Measurements from ENCODE around the gene MUL1.

MUL1 gene

DNA sequence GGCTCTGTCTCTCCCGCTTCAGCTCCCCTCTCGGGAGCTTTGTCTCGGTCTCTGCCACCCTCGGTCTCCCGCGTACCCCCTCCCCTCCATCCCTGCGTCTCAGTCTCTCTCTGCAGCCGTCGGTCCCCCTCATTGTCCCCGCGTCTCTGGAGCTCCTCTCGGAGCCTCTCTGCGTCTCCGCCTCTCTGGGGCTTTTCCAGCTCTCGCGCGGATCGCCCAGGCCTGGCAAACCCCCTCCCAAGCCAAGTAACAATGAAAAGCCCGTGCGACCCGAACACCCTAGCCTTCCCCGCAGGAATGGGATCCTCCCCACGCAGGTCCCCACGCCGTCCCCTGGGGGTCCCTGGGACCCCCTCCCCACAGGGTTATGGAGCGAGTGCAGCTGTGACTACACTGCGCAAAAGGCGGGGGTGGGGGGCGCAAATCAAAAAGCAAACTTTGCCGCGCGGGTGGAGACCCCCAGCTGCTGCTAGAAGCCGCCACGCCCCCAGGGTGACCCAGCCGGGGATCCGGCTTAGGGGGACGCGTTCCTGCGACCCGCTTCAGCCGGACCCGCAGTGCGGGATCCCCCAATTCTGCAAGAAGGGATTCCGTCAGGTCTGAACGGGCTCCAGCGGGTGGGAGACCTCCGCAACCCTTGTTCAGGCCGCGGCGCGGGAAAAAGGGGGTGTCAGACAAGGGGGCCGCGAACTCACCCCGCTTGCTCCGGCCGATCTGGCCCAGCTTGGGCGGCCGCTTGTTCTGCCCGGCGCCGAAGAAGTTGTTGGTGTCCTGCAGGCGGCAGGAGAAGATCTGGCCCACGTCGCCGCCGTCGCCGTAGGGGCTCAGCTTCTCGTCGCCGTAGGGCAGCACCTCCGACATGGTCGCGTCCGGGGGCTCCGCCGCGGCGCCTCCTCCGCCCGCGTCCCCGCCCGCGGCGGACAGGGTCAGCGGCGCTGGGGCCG is 23.2 kb downstream of the MUL1 start:
- DNase-seq, result no peak

DNA sequence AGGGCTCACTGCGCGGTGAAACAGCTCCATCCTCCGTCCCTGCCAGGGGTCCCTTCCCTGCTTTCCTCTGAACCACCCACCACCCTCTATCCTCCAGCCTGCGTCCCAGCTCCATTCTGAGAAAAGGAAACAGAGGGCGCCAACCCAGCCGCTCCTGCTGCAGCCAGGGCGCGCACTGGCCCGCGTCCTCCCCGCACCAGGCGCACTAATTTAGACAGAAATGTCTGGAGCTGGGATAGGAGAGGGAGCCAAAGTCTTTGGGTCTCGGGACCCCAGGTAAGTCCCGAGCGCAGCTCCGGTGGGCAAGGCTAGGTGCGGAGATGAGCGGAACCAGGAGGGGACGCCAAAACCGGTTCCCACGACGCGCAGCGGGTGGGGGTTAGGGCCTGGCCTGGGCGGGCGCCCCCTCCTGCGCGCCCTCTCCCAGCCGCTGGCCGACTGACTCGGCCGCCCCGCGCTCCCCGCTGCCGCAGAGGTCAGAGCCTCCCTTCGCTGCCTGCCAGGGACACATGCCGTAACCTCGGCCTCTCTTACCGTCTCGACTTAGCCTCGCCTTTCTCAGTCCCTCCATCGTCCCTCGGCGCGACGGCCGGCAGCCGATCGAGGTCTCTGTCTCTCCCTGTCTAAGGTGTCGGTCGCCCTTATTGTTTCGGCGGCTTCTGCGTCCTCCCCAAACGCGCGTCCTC is 24.0 kb downstream of the MUL1 start:
- DNase-seq, result peak; percentile 27

DNA sequence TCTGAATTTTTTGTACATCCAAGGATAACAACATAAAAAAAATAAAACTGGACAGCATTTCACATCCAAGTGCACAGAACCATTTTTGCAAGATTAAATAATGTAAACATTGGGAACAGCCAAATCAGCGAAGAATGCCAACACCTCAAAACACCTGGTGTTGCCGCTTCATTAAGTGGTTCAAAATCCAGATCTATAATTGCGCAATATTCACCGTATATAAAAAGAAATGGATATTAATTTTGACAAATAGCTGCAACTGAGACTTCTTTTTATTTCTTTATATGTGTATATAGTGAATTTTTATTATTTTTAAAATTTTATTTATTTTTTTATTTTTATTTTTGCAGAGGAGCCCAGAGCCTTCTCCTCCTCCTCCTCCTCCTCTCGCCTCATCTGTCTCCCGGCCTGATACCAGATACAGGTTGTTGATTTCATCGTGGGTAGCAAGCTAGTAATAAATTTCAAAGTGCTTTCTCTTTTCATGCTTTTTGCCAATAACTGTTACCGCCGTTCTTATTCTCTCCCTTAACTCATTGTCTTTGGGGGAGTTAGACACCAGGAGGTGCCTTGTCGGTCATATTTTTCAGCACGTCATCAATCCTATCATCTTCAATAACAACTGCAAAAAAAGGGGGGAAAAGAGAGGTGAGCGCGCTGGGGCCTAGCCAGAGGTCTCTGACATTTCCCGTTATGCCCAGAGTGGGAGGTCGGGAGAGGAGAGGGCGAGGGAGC is 24.7 kb downstream of the MUL1 start:
- DNase-seq, result no peak

DNA sequence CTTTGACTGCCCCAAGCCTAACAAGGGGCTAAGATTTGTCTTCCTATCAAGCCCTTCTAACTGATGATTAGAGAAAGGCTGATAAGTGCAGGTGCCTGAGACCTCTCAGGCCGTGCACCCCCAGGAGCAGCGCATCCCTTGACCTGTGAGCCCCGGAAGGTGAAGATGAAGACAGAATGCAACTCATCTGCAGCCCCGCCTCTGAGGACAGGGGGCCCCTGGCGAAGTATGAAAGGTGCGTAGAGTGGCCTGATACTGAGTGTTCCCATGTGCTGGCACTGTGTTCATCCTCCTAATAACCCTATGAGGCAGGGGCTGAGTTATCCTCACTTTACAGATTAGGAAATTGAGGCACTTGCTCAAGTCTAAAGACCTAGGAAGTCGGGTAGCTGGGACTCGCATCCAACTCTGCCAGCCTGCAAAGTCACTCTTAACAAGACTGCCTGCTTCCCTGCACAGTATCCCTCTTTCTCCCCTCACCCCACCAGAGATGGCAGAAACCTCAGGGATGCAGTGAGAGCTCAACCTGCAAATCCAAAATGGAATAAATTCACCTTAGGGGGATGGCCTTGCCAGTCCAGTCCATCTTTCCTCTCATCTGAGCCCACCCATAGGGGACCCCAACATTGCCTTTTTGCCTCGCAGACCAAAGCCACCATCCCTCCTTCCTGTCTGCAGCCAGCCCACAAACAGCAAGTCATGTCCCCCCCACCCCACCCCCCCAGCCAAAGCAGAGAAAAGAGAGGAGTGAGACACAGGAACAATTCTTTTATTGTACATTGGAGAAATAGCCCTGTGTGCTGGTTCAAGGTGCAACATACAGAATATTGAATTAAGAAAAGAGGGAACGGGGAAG is 26.1 kb downstream of the MUL1 start:
- DNase-seq, result no peak

DNA sequence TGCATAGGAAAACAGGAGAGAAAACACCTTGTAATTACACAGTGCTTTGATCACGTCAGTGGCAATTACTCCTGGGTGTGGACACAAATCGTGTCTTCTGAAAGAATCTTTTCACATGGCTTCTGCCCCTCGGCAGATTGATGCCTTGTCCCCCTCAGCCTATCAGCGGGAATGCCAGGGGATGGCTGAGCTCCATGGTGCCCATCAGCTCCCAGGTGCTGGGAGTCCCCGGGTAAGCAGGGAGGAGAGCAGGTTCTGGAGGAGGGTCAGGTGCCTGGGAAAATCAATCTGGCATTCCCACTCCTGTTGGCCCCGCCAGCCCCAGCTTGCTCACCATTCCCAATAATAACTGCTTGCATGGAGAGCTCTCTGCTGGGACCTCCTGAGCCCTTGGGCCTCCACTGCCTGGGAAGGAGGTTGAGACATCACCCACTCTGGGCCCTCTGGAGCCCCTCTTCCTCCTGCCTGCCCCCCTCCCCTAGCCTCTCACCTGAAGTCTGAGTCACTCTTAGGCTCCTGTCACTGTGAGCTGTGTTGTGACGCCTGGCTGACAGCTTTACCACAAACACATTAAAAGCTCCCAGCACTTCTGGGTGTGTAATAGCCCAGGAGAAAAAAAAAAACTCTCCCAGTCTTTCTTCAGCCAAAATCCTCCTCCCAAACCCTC is 26.9 kb downstream of the MUL1 start:
- DNase-seq, result no peak

DNA sequence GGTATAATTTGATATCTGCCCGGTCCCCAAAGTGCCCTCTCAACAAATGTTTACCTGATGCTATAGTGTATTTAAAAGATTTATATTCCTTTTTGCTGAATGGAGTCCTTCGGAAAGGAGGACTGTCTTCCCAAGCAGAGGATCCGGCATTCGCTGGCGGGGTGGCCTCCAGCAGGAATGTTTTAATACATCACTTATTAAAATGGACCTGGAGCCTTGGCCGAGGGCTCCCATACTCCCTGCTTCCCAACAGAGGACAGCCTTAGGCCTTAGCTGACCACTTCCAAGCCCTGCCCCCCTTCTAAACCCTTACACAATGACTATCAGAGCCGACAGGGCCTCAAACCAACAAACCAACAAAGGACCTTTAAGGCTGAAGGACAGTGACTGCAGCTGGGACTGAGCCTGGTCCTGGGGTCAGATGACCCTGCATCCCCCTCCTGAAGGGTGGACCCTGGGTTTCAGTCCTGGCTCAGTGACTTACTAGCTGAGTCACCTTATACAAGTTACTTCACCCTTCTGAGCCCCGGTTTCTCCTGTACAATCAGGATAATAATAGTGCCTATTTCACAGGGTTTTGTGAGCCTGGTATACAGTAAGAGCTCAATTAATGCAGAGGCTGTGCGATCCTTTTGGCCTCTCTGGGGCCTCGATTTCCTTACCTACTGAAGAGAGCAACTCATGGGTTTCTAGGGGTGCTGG is 27.6 kb downstream of the MUL1 start:
- DNase-seq, result no peak

DNA sequence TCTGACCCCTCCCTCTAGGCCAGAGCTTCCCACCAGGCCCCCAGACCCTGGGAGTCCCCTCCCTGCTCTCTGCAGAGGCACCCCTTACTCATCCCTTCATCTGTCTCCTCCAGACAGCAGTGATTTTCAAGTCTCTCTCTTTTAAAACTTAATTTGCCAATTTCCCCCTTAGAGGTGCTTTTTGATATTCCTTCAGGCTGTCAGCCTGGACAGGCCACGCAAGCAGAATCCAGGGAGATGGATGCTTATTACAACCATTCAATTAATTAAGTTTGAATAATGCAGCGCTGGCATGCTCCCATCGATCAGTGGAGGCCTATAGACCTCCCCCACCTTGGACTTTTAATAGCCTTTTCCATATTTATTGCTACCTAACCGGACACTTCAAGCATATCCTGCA is 28.1 kb downstream of the MUL1 start:
- DNase-seq, result no peak

DNA sequence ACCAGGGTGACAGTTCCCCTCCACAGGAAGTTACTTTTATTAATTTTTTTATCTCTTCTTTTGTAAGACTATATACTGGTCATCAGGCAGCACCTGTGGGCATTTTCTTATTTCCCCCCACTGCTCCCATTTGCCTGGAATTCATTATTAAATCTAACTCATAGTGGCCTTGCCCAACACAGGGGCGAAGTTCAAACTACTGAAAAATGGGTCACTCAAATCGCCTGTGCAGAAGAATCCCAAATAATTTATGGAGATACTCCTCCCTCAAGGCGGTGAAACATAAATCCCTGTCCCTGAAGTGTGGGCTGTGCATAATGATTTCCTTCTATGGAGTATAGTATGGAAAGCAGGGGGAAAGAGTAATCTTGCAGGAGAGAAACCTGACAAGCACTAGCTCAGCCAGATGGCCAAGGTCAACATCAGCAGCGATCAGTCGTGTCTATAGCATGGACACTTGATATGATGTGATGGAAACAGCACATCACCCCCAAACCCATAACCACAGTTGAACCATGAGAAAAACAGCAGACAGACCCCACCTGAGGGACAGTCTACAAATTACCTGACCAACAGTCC is 29.8 kb downstream of the MUL1 start:
- no peak for DNase-seq

DNA sequence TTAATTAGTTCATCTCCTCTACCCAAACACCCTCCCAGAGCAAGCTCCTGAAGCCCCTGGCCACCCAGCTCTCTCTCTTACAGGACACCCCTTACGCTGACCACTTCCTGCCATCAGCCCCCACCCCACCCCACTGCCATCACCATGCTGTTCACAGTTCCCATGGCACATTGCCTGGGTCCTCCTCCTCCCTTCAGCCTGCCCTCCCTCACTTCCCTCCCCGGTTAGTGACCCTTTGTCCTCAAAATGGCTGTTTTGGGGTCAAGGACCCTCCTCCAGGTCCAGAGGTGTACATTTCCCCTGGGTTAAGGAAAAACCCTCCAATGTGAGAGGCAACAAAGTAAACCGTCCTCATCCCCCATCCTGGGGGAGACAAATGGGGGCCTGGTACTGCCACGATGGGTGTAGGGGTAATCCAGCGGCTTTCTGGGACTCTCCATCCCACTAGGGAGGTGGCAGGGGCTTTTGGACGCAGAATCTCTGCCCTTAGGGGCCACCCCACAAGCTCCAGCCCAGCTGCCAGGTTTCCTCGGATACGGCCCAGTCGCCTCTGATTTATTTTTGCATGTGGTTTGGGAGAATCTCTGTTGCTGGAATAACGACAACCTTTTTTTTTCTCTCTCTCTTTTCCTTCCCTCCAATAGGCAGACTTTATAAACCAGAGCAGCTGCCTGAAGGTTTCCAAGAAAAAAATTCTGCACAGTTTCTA is 30.4 kb downstream of the MUL1 start:
- no peak for DNase-seq

DNA sequence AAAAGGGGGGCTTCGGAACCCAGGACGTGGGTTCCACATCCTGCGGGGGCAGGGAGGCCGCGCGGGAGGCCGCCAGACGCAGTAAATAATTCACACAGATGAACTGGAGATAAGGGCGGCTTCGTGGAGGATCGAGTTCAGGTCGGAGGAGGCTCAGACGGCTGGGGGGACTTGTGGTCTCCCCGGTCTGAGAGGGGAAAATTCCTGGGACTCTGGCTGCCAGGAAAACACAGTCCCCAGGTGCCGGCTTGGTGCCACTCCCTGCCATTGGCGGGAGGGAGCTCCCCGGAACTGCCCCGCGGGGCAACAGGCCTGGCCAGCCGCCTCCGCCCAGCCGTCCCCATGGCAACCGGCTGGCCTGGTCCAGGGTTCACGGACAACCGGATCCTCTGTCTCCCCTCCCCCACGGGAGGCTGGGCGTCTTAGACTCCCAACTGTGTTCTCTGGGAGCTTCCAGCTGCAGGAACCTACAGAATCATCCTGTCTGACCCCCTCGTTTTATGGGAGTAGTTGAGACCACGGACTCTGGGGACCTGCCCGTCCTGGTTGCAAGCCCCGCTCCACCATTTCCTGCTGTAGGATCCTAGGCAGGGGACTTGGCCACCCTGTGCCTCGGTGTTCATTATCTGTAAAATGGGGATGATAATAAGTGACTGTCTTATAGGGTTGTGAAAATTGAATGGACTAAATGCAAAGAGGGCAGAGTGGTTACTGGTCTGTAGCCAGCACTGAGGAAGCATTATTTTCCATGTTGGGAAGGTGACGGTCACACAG is 31.5 kb downstream of the MUL1 start:
- DNase-seq, result no peak

DNA sequence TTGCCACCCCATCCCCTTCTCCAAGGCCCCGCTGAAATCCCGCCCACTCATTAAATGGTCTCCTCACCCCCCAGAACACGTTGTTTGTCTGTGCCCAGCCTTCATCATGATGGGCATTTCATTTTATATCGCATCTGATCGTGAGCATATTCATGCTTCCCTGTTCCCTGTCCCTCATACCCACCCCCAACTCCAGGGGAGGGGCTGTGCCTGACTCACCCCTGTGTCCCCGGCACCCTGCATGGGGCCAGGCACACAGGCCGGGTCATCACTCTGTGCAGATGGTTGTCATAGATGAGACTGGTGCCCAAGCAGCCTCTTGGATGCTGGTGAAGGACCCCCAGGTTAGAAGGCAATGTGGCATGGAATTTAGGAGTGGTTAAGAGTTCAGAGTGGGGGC is 33.0 kb downstream of the MUL1 start:
- no peak for DNase-seq

DNA sequence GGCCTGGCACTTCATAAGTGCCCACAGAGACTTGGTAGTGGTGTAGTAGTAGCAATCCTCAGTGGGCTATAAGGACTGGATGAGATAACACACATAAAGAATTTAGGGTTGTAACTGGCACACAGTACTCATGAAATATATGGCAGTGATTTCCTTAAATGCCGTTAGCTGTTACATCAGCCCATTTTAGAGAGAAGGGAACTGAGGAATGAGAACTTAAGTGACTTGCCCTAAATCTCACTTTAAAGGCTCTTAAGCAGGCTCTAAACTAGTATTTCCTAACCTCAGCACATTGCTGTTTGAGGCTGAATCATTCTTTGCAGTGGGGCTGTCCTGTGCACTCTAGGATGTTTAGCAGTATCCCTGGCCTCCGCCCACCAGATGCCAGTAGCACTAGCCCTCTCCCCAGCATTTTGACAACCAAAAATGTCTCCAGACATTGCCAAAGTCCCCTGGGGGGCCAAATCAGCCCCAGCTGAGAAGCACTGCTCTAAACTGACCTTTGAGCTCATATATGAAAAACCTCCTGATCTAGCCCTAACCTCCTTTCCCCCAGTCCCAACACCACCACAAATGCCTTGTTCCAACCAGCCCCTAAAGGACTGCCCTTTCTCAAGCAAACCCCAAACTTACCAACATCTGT is 33.5 kb downstream of the MUL1 start:
- DNase-seq, result no peak

DNA sequence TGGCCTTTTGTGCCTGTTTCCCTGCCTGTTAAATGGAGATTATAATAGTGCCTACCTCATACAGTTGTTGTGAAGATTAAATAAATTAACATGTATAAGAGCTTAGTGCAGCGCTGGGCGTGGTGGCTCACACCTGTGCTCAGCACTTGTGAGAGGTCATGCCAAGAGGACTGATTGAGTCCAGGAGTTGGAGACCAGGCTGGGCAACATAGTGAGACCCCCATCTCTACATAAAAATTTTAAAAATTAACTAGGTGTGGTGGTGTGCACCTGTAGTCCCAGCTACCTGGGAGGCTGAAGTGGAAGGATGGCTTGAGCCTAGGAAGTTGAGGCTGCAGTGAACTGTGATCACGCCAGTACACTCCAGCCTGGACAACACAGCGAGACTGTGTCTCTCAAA is 34.1 kb downstream of the MUL1 start:
- DNase-seq, result no peak

DNA sequence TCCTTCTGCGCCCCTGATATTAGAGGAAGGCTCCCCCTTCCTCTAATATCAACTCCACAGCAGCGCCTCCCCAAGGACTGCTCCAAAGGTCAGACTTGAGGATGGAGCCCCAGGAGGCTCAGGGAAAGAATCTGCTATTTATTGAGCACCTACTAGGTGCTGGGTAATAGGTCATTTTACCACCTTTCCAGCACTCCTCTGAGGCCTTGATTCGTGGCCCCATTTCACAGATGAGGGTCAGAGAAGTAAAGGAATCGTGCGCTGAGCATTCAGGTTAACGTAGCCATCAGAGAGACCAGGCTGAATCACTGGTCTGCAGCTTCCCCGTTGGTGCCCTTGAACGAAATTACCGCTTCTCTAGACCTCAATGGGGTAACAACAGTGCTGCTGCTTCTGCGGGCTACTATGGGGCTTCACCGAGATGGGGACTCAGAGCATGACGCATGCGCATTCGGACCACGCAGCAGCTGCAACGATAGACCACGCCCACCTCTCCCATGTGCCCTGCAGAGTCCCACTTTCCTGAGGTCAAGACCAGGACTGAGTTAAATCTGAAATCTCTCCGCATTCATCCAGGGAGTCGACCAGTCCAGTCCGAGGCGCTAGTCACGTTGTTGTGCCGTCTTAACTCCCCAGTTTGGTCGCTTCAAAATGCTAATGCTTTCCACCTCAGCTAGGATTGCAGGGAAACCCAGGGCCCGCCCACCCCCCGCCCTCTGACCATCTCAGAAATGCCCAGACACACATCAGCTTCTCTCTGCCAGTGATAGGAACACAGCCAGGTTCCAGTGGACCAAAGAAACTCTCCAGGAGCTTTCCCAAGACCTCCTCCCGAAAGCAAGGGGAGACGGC is 34.9 kb downstream of the MUL1 start:
- DNase-seq, result peak; percentile 59

DNA sequence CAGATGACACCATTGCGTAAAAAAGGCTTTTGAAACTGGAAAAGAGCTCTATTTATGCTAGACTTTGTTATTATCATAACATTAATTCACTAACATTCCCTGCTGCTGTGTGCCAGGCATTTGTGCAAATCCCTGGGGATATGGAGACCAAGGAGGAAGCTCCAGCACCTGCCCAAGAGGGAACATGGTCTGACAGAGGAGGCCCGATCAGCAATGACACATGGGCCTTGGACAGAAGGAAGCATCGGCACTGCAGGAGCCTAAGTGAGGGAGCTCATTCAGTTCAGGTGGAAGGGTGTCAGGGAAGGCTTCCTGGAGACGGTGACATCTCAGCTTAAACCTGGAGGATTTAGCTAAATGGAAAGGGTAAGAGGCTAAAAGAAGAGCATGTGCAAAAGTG is 35.8 kb downstream of the MUL1 start:
- DNase-seq, result no peak

DNA sequence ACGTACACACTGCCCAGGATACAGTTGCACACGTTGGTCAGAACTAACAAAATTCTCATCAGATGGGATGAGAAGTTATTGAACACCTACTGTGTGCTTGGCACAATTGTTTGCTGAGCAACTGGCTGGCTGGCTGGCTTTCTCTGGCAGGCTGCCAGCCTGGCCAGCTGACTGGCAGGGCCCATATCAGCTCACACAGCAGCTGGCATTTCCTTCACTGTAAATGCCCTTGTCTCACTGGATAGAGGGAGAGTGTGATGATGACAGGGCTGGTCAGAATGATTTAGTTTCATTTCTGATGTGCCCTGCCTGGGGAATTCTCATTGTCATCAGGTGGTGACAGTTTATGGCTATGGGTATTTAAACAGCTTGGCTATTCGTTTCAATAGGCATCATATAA is 37.8 kb downstream of the MUL1 start:
- peak; percentile 39 for DNase-seq

DNA sequence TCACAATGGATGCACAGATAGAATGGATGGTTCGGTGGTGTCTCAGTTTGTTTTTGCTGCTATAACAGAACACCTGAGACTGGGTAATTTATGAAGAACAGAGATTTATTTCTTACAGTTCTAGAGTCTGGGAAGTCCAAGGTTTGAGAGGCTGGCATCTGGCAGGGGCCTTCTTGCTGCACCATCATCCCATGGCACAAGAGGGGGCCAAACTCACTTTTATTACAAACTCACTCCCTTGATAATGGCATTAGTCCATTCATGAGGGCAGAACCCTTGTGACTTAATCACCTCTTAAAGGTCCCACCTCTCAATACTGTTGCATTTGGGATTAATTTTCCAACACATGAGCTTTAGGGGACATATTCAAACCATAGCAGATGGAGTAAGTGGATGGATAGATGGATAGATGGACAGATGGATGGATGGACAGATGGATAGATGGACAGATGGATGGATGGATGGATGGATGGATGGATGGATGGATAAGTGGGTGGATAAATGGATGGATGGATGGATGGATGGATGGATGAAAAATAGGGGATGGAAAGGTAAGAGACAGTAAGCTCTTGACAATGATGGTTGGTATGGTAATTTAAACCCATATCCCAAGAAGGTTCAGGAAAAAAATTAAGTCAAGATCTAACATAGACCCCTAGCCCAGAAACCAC is 38.4 kb downstream of the MUL1 start:
- DNase-seq, result no peak

Data from hematopoietic multipotent progenitor cell treated with erythropoietin and hydrocortisone succinate and interleukin-3 and kit ligand, for 4 days (in vitro differentiated cells).